Measurements from ENCODE around the gene DIP2A. TPM values are rescaled to one million over a fixed set of nuclear protein-coding genes. Genes with fewer than 3 reads are reported as not detected.

The DIP2A gene
- total and polyA plus RNA-seq, 2 of the 13 experiments (the other 11 are each of a cell fraction or from before 2014, with no cell fraction given), result 18.5 to 37.6 TPM

DNA sequence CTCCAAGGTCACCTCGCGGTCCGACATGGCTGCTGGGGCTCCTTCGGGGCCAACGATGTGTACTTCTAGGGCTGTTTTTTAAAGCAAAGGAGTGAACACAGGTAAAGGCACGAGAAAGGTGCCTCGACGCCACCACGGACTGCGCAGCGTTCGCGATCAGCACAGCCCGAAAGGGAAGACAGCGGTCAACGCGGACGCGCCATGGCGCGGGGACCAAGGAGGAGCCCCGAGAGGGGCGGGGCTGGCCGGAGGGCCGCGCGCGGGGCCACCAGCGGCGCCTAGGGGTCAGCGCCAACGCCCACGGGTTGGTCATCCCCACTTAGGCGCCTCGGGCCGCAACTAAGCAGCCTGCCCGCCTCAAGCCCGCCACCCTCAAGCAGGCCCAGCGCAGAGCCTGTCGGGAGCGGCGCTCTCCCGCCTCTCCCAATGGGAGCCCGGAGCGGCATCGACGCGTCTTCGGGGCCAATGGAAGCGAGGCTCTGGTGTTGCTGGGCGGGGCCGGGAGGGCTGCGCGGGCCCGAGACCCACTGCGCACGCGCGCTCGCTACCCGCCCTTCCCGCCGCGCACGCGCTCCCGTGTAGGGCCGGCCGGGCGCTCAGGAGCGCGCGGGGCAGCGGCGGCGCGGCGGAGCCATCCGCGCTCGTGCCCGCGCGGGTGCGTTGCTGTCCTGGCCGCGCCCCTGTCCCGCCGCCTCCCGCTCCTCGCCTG, at the start of gene DIP2A (continued):
- TF ChIP-seq, protein P1, sequence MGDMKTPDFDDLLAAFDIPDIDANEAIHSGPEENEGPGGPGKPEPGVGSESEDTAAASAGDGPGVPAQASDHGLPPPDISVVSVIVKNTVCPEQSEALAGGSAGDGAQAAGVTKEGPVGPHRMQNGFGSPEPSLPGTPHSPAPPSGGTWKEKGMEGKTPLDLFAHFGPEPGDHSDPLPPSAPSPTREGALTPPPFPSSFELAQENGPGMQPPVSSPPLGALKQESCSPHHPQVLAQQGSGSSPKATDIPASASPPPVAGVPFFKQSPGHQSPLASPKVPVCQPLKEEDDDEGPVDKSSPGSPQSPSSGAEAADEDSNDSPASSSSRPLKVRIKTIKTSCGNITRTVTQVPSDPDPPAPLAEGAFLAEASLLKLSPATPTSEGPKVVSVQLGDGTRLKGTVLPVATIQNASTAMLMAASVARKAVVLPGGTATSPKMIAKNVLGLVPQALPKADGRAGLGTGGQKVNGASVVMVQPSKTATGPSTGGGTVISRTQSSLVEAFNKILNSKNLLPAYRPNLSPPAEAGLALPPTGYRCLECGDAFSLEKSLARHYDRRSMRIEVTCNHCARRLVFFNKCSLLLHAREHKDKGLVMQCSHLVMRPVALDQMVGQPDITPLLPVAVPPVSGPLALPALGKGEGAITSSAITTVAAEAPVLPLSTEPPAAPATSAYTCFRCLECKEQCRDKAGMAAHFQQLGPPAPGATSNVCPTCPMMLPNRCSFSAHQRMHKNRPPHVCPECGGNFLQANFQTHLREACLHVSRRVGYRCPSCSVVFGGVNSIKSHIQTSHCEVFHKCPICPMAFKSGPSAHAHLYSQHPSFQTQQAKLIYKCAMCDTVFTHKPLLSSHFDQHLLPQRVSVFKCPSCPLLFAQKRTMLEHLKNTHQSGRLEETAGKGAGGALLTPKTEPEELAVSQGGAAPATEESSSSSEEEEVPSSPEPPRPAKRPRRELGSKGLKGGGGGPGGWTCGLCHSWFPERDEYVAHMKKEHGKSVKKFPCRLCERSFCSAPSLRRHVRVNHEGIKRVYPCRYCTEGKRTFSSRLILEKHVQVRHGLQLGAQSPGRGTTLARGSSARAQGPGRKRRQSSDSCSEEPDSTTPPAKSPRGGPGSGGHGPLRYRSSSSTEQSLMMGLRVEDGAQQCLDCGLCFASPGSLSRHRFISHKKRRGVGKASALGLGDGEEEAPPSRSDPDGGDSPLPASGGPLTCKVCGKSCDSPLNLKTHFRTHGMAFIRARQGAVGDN (CRISPR knock-in tag; IDR thresholded peaks at IDR 0.05), result peak; percentile 97
- TF ChIP-seq SKI (IDR thresholded peaks at IDR 0.05; ENCODE audit: partially characterized antibody) (peak; percentile 12), EEA1 (CRISPR knock-in tag; IDR thresholded peaks at IDR 0.05; ENCODE audit: borderline replicate concordance) (no peak), ZNF207 (IDR thresholded peaks at IDR 0.05; ENCODE audit: borderline replicate concordance) (no peak), ZNF547 (CRISPR knock-in tag; IDR thresholded peaks at IDR 0.05) (peak; percentile 42; the same call in 1 of the 2 replicates), ZNF788 (CRISPR knock-in tag; IDR thresholded peaks at IDR 0.05; ENCODE audit: borderline replicate concordance) (peak; percentile 85; the same call in 1 of the 2 replicates), JUN (CRISPR knock-in tag; IDR thresholded peaks at IDR 0.05) (peak; percentile 58), SIN3A (IDR thresholded peaks at IDR 0.05; ENCODE audit: borderline replicate concordance, low read depth, low read length) (peak; percentile 67; the same call in 1 of the 2 replicates), RXRB (CRISPR knock-in tag; IDR thresholded peaks at IDR 0.05; ENCODE audit: borderline replicate concordance) (peak; percentile 38; the same call in 1 of the 2 replicates), CBX2 (IDR thresholded peaks at IDR 0.05; ENCODE audit: low read depth, low read length) (no peak), CBX2 (CRISPR knock-in tag; IDR thresholded peaks at IDR 0.05; ENCODE audit: low read depth) (no peak), MBD4 (IDR thresholded peaks at IDR 0.05; ENCODE audit: borderline replicate concordance, low read length) (no peak), GLI4 (CRISPR knock-in tag; IDR thresholded peaks at IDR 0.05; ENCODE audit: borderline replicate concordance) (peak; percentile 98), NCOR1 (IDR thresholded peaks at IDR 0.05; ENCODE audit: borderline replicate concordance, low read length) (no peak)
- TF ChIP-seq, protein P2, sequence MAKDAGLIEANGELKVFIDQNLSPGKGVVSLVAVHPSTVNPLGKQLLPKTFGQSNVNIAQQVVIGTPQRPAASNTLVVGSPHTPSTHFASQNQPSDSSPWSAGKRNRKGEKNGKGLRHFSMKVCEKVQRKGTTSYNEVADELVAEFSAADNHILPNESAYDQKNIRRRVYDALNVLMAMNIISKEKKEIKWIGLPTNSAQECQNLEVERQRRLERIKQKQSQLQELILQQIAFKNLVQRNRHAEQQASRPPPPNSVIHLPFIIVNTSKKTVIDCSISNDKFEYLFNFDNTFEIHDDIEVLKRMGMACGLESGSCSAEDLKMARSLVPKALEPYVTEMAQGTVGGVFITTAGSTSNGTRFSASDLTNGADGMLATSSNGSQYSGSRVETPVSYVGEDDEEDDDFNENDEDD (CRISPR knock-in tag; IDR thresholded peaks at IDR 0.05; ENCODE audit: borderline replicate concordance), result peak; percentile 97
- TF ChIP-seq, protein P3, sequence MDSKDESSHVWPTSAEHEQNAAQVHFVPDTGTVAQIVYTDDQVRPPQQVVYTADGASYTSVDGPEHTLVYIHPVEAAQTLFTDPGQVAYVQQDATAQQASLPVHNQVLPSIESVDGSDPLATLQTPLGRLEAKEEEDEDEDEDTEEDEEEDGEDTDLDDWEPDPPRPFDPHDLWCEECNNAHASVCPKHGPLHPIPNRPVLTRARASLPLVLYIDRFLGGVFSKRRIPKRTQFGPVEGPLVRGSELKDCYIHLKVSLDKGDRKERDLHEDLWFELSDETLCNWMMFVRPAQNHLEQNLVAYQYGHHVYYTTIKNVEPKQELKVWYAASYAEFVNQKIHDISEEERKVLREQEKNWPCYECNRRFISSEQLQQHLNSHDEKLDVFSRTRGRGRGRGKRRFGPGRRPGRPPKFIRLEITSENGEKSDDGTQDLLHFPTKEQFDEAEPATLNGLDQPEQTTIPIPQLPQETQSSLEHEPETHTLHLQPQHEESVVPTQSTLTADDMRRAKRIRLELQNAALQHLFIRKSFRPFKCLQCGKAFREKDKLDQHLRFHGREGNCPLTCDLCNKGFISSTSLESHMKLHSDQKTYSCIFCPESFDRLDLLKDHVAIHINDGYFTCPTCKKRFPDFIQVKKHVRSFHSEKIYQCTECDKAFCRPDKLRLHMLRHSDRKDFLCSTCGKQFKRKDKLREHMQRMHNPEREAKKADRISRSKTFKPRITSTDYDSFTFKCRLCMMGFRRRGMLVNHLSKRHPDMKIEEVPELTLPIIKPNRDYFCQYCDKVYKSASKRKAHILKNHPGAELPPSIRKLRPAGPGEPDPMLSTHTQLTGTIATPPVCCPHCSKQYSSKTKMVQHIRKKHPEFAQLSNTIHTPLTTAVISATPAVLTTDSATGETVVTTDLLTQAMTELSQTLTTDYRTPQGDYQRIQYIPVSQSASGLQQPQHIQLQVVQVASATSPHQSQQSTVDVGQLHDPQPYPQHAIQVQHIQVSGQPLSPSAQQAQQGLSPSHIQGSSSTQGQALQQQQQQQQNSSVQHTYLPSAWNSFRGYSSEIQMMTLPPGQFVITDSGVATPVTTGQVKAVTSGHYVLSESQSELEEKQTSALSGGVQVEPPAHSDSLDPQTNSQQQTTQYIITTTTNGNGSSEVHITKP (CRISPR knock-in tag; IDR thresholded peaks at IDR 0.05; ENCODE audit: low read depth), result no peak
- TF ChIP-seq, protein P4, sequence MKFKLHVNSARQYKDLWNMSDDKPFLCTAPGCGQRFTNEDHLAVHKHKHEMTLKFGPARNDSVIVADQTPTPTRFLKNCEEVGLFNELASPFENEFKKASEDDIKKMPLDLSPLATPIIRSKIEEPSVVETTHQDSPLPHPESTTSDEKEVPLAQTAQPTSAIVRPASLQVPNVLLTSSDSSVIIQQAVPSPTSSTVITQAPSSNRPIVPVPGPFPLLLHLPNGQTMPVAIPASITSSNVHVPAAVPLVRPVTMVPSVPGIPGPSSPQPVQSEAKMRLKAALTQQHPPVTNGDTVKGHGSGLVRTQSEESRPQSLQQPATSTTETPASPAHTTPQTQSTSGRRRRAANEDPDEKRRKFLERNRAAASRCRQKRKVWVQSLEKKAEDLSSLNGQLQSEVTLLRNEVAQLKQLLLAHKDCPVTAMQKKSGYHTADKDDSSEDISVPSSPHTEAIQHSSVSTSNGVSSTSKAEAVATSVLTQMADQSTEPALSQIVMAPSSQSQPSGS (CRISPR knock-in tag; IDR thresholded peaks at IDR 0.05), result peak; percentile 75; the same call in 1 of the 2 replicates
- TF ChIP-seq, protein P5, sequence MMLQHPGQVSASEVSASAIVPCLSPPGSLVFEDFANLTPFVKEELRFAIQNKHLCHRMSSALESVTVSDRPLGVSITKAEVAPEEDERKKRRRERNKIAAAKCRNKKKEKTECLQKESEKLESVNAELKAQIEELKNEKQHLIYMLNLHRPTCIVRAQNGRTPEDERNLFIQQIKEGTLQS (CRISPR knock-in tag; IDR thresholded peaks at IDR 0.05), result no peak

Data from HepG2 (cell line).